ENCODE measurements around the gene ATXN7.

ATXN7 gene

DNA sequence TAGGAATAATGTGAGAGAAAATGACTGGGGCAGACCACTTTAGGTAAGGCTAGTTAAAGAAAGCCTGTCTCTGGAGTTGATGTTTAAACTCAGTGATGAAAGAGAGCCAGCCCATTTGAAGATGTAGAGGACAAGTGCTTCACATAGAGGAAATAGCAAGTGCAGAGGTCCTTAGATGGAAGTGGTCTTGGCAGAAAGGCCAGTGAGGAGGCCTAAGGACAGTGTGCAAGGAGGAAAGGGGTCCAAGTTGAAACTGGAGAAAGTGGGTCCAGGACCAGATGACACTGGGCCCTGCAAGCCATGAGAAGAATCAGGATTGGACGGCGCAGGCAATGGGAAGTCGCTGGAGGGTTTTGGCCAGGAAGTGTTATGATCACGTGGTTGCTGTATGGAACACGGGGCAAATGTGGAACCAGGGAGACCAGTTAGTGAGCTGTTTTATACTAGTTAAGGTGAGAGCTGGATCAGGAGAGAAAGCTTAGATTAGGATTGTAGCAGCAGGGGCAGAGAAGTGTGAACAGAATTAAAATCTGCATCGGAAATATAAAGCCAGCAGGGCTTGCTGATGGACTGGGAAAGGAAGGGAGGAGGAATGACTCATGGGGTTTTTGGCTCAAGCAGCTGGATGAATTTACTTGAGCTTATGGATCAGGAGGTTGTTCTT lies 96.5 kb downstream of the ATXN7 start:
- DNase-seq (ENCODE audit: extremely low read depth in 1 of 2, low read depth in 1 of 2) = no peak

DNA sequence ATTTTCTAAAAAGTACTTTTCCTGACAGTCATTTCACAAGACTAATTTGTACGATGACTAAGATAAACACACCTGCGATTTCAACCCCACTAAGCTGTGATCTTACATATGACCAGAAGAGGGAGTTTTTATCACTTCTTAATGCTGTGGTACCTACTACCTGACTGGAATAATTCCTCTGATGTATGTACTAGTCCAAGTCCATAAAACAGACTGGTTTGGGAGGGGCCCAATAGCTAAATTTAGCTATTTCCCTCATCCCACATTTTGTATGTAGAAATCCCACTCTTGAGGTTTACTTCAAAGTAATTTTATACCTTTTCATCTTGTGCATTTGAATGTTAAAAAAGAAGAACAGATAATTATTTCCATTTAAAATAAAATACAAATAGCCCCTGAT lies 98.2 kb downstream of the ATXN7 start:
- DNase-seq (ENCODE audit: extremely low read depth in 1 of 2, low read depth in 1 of 2) = no peak

DNA sequence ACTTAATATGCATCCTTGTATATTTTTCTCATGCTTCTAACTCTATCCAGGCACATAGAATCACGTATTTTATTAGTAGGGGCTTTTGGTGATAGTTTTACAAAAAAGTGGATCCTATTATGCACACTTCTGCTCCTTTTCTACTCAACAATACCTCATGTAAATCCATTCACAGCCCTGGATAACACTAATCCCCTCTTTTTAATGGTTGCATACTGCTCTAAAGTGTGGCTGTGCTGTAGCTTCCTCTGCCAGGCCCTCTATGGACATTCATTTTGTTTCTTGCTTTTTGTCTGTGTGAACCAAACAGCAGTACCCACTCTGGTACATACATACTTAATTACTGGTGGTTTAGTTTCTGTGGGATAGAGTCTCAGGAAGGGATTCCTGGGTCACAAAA lies 99.8 kb downstream of the ATXN7 start:
- DNase-seq (ENCODE audit: extremely low read depth in 1 of 2, low read depth in 1 of 2) = no peak

- no peak for DNase-seq (ENCODE audit: extremely low read depth in 1 of 2, low read depth in 1 of 2)
Measured at GRCh38 chr3:63964681-63965485, 101.2 kb downstream of the ATXN7 start.

- no peak for DNase-seq (ENCODE audit: extremely low read depth in 1 of 2, low read depth in 1 of 2)
Measured at GRCh38 chr3:63966007-63966406, 102.3 kb downstream of the ATXN7 start.

- DNase-seq (ENCODE audit: extremely low read depth in 1 of 2, low read depth in 1 of 2) = no peak
Measured at GRCh38 chr3:63966871-63967270, 103.2 kb downstream of the ATXN7 start.

GRCh38 chr3:63967675-63968611 lies 104.3 kb downstream of the ATXN7 start:
- DNase-seq (ENCODE audit: extremely low read depth in 1 of 2, low read depth in 1 of 2) = no peak

GRCh38 chr3:63968612-63969350 lies 105.1 kb downstream of the ATXN7 start:
- no peak for DNase-seq (ENCODE audit: extremely low read depth in 1 of 2, low read depth in 1 of 2)

DNA sequence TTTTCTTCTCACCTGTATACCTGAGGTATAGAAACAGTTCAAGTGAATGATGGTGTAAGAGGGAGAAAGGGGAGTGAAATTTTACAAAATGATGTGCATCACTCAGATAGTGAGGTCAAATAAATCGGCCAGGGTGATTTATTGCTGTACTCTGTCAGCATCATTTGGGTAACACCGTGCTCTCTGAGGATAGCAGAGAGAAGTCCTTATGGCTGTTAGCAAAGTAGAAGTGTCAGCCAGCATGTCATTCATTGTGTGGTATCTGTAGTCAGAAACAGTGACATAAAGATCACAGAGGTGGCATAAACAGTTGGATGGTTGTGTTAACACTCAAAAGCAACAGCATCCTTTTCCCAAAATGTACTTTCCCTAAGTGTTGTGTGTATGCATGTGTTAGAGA lies 106.2 kb downstream of the ATXN7 start:
- DNase-seq (ENCODE audit: extremely low read depth in 1 of 2, low read depth in 1 of 2) = no peak

- DNase-seq (ENCODE audit: extremely low read depth in 1 of 2, low read depth in 1 of 2) = no peak
Measured at GRCh38 chr3:63970631-63971475, 107.2 kb downstream of the ATXN7 start.

DNA sequence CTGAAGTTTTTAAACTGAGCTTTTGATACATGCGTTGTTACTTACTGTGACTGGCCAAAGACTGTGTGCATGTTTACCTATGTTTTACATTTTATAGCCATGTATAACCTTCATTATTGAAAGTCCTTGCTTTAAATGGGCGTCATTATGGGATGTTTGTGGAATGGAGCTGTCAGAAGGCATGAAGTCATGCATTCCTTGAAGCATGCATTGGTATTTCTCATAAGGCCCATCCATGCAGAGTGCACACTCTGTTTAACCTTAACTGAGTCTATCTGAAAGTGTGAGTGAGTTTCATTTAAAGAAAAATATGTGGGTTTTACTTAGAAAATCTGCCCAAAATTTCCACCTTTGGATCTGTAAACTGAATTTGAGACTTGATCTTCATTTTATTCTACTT lies 108.5 kb downstream of the ATXN7 start:
- no peak for DNase-seq (ENCODE audit: extremely low read depth in 1 of 2, low read depth in 1 of 2)

DNA sequence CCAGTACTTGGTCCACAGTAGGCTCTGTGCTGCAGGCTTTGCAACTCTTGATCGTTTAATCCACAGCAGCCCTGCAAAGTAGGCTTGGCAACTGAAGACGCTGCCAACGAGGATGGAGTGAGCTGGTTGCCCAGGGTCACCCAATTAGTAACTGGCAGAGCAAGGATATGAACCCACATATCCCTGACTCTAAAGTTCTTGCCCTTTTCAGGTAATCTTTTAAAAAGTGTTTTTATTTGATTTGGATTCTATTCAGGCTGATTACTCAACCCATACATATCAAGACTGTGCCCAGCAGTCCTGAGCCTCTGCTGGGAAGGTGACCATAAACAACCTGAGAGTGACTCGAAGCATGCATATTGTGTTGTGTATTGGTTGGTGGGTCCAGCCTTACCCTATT lies 109.3 kb downstream of the ATXN7 start:
- no peak for DNase-seq (ENCODE audit: extremely low read depth in 1 of 2, low read depth in 1 of 2)

DNA sequence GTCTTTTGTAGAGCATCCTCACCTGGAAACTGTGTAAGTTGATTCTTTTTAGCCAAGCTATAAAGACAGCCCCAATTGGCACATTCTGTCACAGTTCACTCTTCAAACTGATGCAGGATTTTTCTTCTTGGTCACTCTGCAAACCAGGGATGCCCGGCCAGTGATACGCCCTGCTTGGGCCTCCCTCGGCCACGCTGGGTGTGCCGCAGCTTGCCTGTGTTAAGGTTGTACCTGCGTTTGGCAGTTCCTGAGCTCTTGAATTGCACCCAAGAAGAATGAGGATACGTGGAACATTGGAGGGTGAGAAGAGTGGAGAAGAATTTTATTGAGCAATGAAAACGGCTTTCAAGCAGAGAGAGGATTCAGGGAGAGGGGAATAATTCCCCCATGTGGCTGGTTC lies 109.7 kb downstream of the ATXN7 start:
- DNase-seq (ENCODE audit: extremely low read depth in 1 of 2, low read depth in 1 of 2) = no peak

DNA sequence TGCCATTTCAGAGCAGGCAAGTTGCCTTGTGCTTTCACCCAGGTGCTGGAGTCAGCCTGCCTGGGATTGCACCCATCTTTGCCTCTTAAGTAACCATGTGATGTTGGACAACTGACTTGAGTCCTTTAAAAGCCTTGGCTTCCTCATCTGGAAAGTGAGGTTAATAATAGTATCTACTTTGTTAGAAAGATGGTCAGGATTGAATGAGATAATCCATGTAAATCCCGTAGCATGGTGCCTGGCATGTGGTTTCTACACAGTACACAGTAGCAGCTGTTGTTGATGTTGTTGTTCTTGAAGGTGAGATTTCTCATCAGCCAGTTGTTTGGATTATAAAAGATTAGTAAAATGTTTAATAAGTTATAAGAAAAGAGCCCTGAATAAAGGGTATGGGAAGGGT lies 110.8 kb downstream of the ATXN7 start:
- no peak for DNase-seq (ENCODE audit: extremely low read depth in 1 of 2, low read depth in 1 of 2)

DNA sequence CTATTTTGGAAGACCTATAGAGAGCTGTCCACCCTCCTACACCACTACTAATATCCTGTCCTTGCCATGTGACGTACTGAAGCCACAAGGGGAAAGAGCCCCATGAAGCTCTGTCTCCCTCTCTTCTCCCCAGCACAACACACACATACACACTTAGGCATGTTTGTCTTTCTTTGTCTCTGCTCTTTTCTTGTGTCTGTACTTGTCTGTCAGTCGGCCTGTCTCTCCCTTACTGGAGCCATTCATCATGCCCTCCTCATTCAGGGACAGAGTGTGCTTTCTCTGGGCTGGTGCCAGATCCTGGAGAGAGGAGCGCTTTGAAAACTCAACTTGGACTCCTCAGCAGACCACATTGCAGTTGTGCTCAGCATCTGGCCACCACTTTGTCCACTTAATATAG lies 112.1 kb downstream of the ATXN7 start:
- DNase-seq (ENCODE audit: extremely low read depth in 1 of 2, low read depth in 1 of 2) = no peak

- DNase-seq (ENCODE audit: extremely low read depth in 1 of 2, low read depth in 1 of 2) = no peak
Measured at GRCh38 chr3:63976161-63976871, 112.6 kb downstream of the ATXN7 start.

DNA sequence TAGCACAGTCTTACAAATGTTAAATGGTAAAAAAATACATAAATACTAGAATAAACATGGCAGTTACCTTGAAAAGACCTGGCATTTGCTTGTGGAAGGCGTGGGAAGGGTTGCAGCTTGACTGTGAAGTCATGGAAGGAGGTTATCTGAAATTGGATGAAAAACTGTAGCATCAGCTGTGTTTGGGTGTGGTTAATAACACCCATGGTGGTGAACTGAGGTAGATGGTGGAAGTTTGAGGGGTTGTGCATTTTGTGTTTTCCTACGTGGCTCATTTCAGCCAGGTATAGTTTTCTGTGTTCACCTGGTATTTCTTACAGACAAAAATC lies 113.2 kb downstream of the ATXN7 start:
- DNase-seq (ENCODE audit: extremely low read depth in 1 of 2, low read depth in 1 of 2) = no peak

DNA sequence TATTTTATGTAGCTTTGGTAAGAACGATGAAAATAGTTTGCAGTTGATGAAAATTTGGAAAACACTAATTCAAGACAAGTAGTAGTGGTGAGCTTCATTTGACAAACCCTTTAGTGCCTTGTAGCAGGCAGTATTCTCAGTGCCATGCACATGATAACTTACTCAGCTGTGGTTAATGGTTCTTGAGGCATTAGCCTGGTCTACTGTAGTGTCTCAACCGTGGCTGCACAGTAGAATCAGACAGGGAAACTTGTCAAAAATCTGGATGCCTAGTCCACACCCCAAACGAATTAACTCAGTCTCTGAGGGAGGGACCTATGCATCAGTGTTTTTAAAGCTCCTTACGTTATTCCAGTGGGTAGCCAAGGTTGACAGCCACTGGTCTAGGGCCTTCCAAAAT lies 114.2 kb downstream of the ATXN7 start:
- DNase-seq (ENCODE audit: extremely low read depth in 1 of 2, low read depth in 1 of 2) = no peak

DNA sequence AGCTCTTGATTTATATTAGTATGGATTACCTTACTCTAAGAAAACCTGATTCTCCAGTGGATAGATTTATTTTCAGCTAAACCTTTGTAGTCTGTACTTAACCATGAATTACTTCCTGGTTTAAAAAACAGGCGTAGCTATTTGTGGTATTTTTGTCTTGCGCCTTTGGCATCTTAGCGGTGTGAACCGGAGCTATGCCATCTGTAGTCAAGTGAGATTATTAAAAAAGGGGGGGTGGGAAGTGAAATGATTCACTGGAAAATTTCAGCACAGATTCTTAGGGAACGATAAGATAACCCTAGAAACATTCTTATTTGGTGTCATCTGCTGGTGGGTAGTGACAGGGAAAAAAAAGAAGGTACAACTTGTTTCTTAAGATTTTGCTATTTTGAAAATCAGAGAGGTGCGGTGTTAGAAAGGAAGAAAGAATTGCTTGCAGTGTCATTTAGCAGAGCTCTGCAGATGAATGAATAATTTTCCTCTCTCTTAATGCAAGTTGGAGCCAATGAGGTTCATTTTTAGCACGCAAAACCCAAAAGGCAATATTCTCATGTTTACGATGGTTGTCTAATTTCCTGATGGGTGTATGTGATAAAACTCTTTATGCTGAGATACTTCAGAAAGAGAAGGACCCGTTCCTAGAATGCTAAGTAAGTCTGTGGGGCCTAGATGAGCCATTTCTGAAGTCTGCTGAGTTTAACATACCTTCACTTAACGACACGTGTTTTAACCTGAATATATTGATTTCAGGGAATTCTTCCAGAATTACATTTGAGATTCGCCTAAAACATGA lies 115.6 kb downstream of the ATXN7 start:
- no peak for DNase-seq (ENCODE audit: extremely low read depth in 1 of 2, low read depth in 1 of 2)
